HL-60 (cell line): ENCODE results near the gene SULT1A2.

ENCODE experiments used
- DNase-seq, 2 experiments: peaks; one replicate each; pipeline ENCODE4 v3.0.0-alpha.2; 2010 to 2020; ENCODE audit warnings: low read depth in 1 of 2, low spot score in 1 of 2
- H3K27ac ChIP-seq: fragments of 250-450 bp; sonication (Bioruptor Pico); replicated peaks from 2 replicates; pipeline ENCODE4 v1.5.1; 2020; ENCODE audit warnings: mild to moderate bottlenecking, moderate library complexity
- H3K27me3 ChIP-seq: fragments of 250-450 bp; sonication (Bioruptor Pico); 2 replicates; pipeline ENCODE4 v1.5.1; 2021; ENCODE audit warnings: mild to moderate bottlenecking, moderate library complexity; ENCODE audit not compliant: insufficient read depth, poor library complexity, severe bottlenecking
- H3K4me3 ChIP-seq: replicated peaks from 2 replicates; pipeline ENCODE4 v1.5.1; 2011; ENCODE audit warnings: mild to moderate bottlenecking, control low read depth, low read length; ENCODE audit not compliant: insufficient read depth
- GABPA ChIP-seq: IDR thresholded peaks from 2 replicates; pipeline ENCODE4 v1.6.1; 2012; ENCODE audit warnings: low read depth
- POLR2AphosphoS5 ChIP-seq: IDR thresholded peaks from 2 replicates; pipeline ENCODE4 v1.6.1; 2012; ENCODE audit warnings: low read depth
- SPI1 ChIP-seq: IDR thresholded peaks from 2 replicates; pipeline ENCODE4 v1.6.1; 2012; ENCODE audit warnings: low read depth, mild to moderate bottlenecking, borderline replicate concordance
- TF ChIP-seq, protein P1 (sequence below): IDR thresholded peaks from 2 replicates; pipeline ENCODE4 v1.6.1; 2012; ENCODE audit warnings: low read depth; ENCODE audit not compliant: insufficient replicate concordance
- TF ChIP-seq, protein P2 (sequence below): IDR thresholded peaks from one replicate; pipeline ENCODE4 v1.5.1; 2011; ENCODE audit warnings: low read length, control low read depth, inconsistent platforms; ENCODE audit not compliant: insufficient read depth

Gene SULT1A2

DNA sequence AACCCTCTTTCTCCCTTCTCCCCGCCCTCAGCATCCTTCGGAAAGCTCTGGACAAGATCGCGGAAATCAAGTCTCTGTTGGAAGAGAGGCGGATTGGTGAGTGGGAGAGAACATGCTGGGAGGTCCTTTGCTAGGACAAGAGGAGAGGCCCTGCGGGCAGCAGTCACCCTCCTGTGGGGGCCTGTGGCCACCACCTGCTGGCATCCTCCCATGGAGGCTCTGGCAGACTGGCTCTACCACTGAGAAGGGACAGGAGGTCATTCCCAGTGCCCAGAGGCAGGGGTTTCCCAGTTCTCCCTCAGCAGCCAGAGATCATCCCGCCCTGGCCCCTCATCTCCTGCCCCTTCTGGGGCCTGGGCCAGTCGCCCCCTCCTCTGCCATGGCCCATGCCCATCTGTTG, 7.8 kb downstream of the SULT1A2 start:
- no peak overlapping the region for H3K4me3 ChIP-seq
- no peak overlapping the region for H3K27ac ChIP-seq
- no peak for TF ChIP-seq GABPA
- no peak for TF ChIP-seq POLR2AphosphoS5
- TF ChIP-seq, protein P1, sequence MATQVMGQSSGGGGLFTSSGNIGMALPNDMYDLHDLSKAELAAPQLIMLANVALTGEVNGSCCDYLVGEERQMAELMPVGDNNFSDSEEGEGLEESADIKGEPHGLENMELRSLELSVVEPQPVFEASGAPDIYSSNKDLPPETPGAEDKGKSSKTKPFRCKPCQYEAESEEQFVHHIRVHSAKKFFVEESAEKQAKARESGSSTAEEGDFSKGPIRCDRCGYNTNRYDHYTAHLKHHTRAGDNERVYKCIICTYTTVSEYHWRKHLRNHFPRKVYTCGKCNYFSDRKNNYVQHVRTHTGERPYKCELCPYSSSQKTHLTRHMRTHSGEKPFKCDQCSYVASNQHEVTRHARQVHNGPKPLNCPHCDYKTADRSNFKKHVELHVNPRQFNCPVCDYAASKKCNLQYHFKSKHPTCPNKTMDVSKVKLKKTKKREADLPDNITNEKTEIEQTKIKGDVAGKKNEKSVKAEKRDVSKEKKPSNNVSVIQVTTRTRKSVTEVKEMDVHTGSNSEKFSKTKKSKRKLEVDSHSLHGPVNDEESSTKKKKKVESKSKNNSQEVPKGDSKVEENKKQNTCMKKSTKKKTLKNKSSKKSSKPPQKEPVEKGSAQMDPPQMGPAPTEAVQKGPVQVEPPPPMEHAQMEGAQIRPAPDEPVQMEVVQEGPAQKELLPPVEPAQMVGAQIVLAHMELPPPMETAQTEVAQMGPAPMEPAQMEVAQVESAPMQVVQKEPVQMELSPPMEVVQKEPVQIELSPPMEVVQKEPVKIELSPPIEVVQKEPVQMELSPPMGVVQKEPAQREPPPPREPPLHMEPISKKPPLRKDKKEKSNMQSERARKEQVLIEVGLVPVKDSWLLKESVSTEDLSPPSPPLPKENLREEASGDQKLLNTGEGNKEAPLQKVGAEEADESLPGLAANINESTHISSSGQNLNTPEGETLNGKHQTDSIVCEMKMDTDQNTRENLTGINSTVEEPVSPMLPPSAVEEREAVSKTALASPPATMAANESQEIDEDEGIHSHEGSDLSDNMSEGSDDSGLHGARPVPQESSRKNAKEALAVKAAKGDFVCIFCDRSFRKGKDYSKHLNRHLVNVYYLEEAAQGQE = no peak
- no peak for TF ChIP-seq SPI1
- TF ChIP-seq, protein P2, sequence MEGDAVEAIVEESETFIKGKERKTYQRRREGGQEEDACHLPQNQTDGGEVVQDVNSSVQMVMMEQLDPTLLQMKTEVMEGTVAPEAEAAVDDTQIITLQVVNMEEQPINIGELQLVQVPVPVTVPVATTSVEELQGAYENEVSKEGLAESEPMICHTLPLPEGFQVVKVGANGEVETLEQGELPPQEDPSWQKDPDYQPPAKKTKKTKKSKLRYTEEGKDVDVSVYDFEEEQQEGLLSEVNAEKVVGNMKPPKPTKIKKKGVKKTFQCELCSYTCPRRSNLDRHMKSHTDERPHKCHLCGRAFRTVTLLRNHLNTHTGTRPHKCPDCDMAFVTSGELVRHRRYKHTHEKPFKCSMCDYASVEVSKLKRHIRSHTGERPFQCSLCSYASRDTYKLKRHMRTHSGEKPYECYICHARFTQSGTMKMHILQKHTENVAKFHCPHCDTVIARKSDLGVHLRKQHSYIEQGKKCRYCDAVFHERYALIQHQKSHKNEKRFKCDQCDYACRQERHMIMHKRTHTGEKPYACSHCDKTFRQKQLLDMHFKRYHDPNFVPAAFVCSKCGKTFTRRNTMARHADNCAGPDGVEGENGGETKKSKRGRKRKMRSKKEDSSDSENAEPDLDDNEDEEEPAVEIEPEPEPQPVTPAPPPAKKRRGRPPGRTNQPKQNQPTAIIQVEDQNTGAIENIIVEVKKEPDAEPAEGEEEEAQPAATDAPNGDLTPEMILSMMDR = no peak
- no peak for DNase-seq
- no peaks in the 10 kb centered on the region for H3K27me3 ChIP-seq

DNA sequence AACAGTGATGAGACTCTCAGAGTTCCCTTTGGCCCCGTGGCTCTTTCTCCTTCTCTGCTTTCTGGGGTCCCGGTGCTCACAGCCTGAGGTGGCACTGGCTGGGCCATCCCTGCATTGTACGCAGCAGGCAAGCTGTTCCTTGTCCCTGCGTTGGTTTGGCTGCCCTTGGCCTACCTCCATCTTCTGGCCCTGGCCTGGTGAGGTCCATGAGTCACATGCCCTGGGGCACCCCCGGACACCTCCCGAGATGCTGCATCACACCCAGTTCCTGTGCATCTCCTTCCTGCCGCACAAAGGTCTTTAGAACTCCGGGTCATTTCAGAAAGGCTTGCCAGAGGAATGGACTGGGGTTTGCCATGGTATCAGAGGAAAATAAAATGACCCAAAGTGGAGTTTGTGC, 9.5 kb downstream of the SULT1A2 start:
- TF ChIP-seq, protein P2 = no peak
- TF ChIP-seq GABPA (no peak), SPI1 (no peak), POLR2AphosphoS5 (no peak)
- TF ChIP-seq, protein P1 = no peak
- no peak overlapping the region for H3K4me3 ChIP-seq
- DNase-seq = no peak
- H3K27me3 ChIP-seq = no peaks in the 10 kb centered on the region
- H3K27ac ChIP-seq = no peak overlapping the region

DNA sequence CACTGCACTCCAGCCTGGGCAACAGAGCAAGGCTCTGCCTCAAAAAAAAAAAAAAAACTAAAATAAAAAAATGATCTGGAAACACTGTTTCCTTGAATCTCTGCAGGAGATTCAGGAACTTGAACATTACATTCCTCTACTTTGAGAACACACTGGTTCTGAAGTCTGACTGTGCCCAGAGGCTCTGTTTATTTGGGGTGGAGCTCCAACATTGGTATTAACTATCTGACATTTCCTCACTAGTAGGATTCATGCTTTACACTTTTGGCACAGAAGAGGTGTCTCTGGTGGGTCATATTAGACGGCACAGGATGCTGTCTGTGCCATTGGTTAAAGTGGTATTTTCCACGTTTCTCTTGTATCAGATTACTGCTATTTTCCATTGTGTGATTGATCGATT, 10.4 kb downstream of the SULT1A2 start:
- no peak overlapping the region for H3K4me3 ChIP-seq
- DNase-seq = no peak
- no peak overlapping the region for H3K27ac ChIP-seq
- H3K27me3 ChIP-seq = no peaks in the 10 kb centered on the region
- TF ChIP-seq, protein P2 = no peak
- TF ChIP-seq SPI1 (no peak), GABPA (no peak), POLR2AphosphoS5 (no peak)
- TF ChIP-seq, protein P1 = no peak
